ENCODE data around the gene RNF145.

Gene RNF145

GRCh38 chr5:159206368-159206767, 3.0 kb downstream of the RNF145 start:
- H3K27ac ChIP-seq: no peak overlapping the region
- TF ChIP-seq CTCF (conservative IDR thresholded peaks at IDR 0.05) (no peak), ZFX (IDR thresholded peaks at IDR 0.05) (no peak)

GRCh38 chr5:159203351-159203750, 6.0 kb downstream of the RNF145 start:
- TF ChIP-seq CTCF (conservative IDR thresholded peaks at IDR 0.05) (no peak), ZFX (IDR thresholded peaks at IDR 0.05) (no peak)
- no peak overlapping the region for H3K27ac ChIP-seq

GRCh38 chr5:159202151-159202550, 7.2 kb downstream of the RNF145 start:
- TF ChIP-seq ZFX (IDR thresholded peaks at IDR 0.05): no peak
- no peak for TF ChIP-seq CTCF (conservative IDR thresholded peaks at IDR 0.05)
- no peak overlapping the region for H3K27ac ChIP-seq

GRCh38 chr5:159199780-159200179, 9.6 kb downstream of the RNF145 start:
- TF ChIP-seq ZFX (IDR thresholded peaks at IDR 0.05): no peak
- no peak for TF ChIP-seq CTCF (conservative IDR thresholded peaks at IDR 0.05)
- H3K27ac ChIP-seq: no peak overlapping the region

- no peak overlapping the region for H3K27ac ChIP-seq
- TF ChIP-seq CTCF (conservative IDR thresholded peaks at IDR 0.05) (no peak), ZFX (IDR thresholded peaks at IDR 0.05) (no peak)
These were observed 10.1 kb downstream of the RNF145 start for GRCh38 chr5:159199225-159199624.

- no peak for TF ChIP-seq ZFX (IDR thresholded peaks at IDR 0.05)
- no peak for TF ChIP-seq CTCF (conservative IDR thresholded peaks at IDR 0.05)
- no peak overlapping the region for H3K27ac ChIP-seq
These were observed 11.0 kb downstream of the RNF145 start for GRCh38 chr5:159198063-159199036.

- TF ChIP-seq ZFX (IDR thresholded peaks at IDR 0.05): no peak
- TF ChIP-seq CTCF (conservative IDR thresholded peaks at IDR 0.05): no peak
- H3K27ac ChIP-seq: no peak overlapping the region
These were observed 13.6 kb downstream of the RNF145 start for GRCh38 chr5:159195775-159196174.
